22Rv1 (cell line): ENCODE measurements around the gene COG3.

Experiments used
- ZFX ChIP-seq: fragments of 450-650 bp; IDR thresholded peaks from 2 replicates; pipeline ENCODE4 v1.6.1; 2017; ENCODE audit warnings: antibody characterized with exemption, borderline replicate concordance
- TF ChIP-seq, protein P1 (sequence below): fragments of 450-650 bp; IDR thresholded peaks from 2 replicates; pipeline ENCODE4 v1.5.1; 2017; ENCODE audit warnings: mild to moderate bottlenecking

DNA sequence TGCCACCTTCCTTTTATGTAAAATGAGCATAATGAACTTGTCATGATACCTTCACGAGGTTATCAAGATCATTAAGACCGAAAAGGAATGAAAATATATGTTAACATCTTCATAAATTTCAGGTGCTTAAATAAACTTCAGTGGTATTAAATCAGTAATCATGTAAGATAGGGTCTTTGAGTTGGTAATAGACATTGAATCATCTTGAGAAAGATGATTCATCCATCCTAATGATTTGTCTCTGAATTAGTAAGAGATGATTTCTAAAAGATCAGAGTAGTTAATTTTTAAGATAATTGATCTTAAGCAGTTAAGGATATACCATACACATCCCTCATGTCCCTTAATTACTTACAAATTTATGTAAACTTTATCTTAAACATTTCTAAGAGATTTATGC lies 52.0 kb downstream of the COG3 start:
- TF ChIP-seq, protein P1, sequence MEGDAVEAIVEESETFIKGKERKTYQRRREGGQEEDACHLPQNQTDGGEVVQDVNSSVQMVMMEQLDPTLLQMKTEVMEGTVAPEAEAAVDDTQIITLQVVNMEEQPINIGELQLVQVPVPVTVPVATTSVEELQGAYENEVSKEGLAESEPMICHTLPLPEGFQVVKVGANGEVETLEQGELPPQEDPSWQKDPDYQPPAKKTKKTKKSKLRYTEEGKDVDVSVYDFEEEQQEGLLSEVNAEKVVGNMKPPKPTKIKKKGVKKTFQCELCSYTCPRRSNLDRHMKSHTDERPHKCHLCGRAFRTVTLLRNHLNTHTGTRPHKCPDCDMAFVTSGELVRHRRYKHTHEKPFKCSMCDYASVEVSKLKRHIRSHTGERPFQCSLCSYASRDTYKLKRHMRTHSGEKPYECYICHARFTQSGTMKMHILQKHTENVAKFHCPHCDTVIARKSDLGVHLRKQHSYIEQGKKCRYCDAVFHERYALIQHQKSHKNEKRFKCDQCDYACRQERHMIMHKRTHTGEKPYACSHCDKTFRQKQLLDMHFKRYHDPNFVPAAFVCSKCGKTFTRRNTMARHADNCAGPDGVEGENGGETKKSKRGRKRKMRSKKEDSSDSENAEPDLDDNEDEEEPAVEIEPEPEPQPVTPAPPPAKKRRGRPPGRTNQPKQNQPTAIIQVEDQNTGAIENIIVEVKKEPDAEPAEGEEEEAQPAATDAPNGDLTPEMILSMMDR = no peak
- TF ChIP-seq ZFX = no peak
